IMR-90 (cell line): ENCODE data around the gene BANP. TPM values are rescaled to one million over a fixed set of nuclear protein-coding genes. Genes with fewer than 3 reads are reported as not detected.
"Not testable (repeated sequence)": the region's sequence is repeated elsewhere in the genome, so short reads cannot be mapped to it uniquely, and the experiment has no call there.

Experiments used
- ATAC-seq: fragments of 200-7000 bp; cut with Tn5 transposase; 2 replicates; pipeline ENCODE4 v1.9.1; 2020; ENCODE audit warnings: low read depth, mild to moderate bottlenecking, moderate library complexity
- BruUV-seq: library from RNA; stranded (reverse); fragments of 400-500 nt; replicated peaks from 2 replicates; lab custom pipeline; 2021; lab: Mats Ljungman, UMichigan
- CTCF ChIA-PET: fragments of 300-600 bp; formaldehyde crosslinking; extraction: SDS; loops from one replicate; lab custom pipeline; 2021; ENCODE audit warnings: antibody characterized with exemption; lab: Yijun Ruan, JAX
- POLR2A ChIA-PET: fragments of 300-600 bp; sonication (Branson Sonifier 250); formaldehyde crosslinking; loops from one replicate; lab custom pipeline; 2022; ENCODE audit warnings: antibody characterized with exemption; ENCODE audit not compliant: unreplicated experiment; lab: Charles Lee
- DNase-seq: peaks from one replicate; pipeline ENCODE4 v3.0.0; 2013
- H2AFZ ChIP-seq: replicated peaks from 2 replicates; pipeline ENCODE3; 2013; ENCODE audit warnings: low read length, mild to moderate bottlenecking; ENCODE audit not compliant: poor library complexity
- H2AK5ac ChIP-seq: 2 replicates; pipeline ENCODE4 v1.6.1; 2013; ENCODE audit warnings: low read depth, low read length, inconsistent platforms
- H2AK9ac ChIP-seq: replicated peaks from 2 replicates; pipeline ENCODE3; 2013; ENCODE audit warnings: mild to moderate bottlenecking, low read depth, low read length, moderate library complexity; ENCODE audit not compliant: poor library complexity
- H2BK120ac ChIP-seq: 2 replicates; pipeline ENCODE4 v1.6.1; 2013; ENCODE audit warnings: low read depth, low read length, inconsistent platforms
- H2BK15ac ChIP-seq: 3 replicates; pipeline ENCODE4 v1.6.1; 2013; ENCODE audit warnings: low read depth, low read length, inconsistent platforms
- H2BK20ac ChIP-seq: 2 replicates; pipeline ENCODE4 v1.6.1; 2013; ENCODE audit warnings: low read depth, mild to moderate bottlenecking, inconsistent platforms, low read length, moderate library complexity
- H2BK5ac ChIP-seq: 2 replicates; pipeline ENCODE4 v1.6.1; 2013; ENCODE audit warnings: mild to moderate bottlenecking, low read depth, low read length, inconsistent platforms; ENCODE audit not compliant: poor library complexity, severe bottlenecking
- H3K14ac ChIP-seq: replicated peaks from 2 replicates; pipeline ENCODE4 v1.6.1; 2013; ENCODE audit warnings: low read depth, low read length, inconsistent platforms
- H3K18ac ChIP-seq: 2 replicates; pipeline ENCODE4 v1.6.1; 2013; ENCODE audit warnings: low read depth, low read length, control low read depth
- H3K23ac ChIP-seq: 2 replicates; pipeline ENCODE4 v1.6.1; 2013; ENCODE audit warnings: low read depth, low read length, inconsistent platforms
- H3K27ac ChIP-seq: 2 replicates; pipeline ENCODE4 v1.5.1; 2013; ENCODE audit warnings: mild to moderate bottlenecking, control low read depth, low read length; ENCODE audit not compliant: insufficient read depth
- H3K27me3 ChIP-seq: 2 replicates; pipeline ENCODE4 v1.6.1; 2013; ENCODE audit warnings: low read length; ENCODE audit not compliant: control insufficient read depth, insufficient read depth
- H3K36me3 ChIP-seq: 2 replicates; pipeline ENCODE4 v1.6.1; 2013; ENCODE audit warnings: low read length, mixed read lengths; ENCODE audit not compliant: control insufficient read depth, insufficient read depth
- H3K4ac ChIP-seq: 2 replicates; pipeline ENCODE4 v1.6.1; 2013; ENCODE audit warnings: low read depth, low read length, inconsistent platforms
- H3K4me1 ChIP-seq: 2 replicates; pipeline ENCODE4 v1.6.1; 2013; ENCODE audit warnings: low read length, mixed read lengths; ENCODE audit not compliant: control insufficient read depth, insufficient read depth
- H3K4me2 ChIP-seq: 2 replicates; pipeline ENCODE4 v1.6.1; 2013; ENCODE audit warnings: low read depth, mild to moderate bottlenecking, control low read depth, low read length, moderate library complexity
- H3K4me3 ChIP-seq: 2 replicates; pipeline ENCODE4 v1.5.1; 2013; ENCODE audit warnings: low read depth, mild to moderate bottlenecking, control low read depth, low read length, moderate library complexity; ENCODE audit not compliant: insufficient read depth
- H3K56ac ChIP-seq: 2 replicates; pipeline ENCODE4 v1.6.1; 2013; ENCODE audit warnings: low read length, inconsistent platforms; ENCODE audit not compliant: insufficient read depth; ENCODE audit errors: extremely low read depth
- H3K79me1 ChIP-seq, 2 experiments: 2 replicates each; pipeline ENCODE4 v1.6.1; 2013; ENCODE audit warnings: low read length in 2 of 2, inconsistent platforms in 1 of 2, low read depth in 1 of 2
- H3K9ac ChIP-seq: 2 replicates; pipeline ENCODE4 v1.6.1; 2013; ENCODE audit warnings: low read depth, low read length, control low read depth
- H3K9me1 ChIP-seq: 2 replicates; pipeline ENCODE4 v1.6.1; 2013; ENCODE audit warnings: low read length, inconsistent platforms; ENCODE audit not compliant: insufficient read depth
- H3K9me3 ChIP-seq: 2 replicates; pipeline ENCODE4 v1.6.1; 2013; ENCODE audit warnings: low read length; ENCODE audit not compliant: control insufficient read depth, insufficient read depth
- H4K20me1 ChIP-seq: 2 replicates; pipeline ENCODE4 v1.6.1; 2013; ENCODE audit warnings: low read length, inconsistent platforms; ENCODE audit not compliant: insufficient read depth
- H4K5ac ChIP-seq: 2 replicates; pipeline ENCODE4 v1.6.1; 2013; ENCODE audit warnings: mild to moderate bottlenecking, low read depth, low read length, control low read depth
- H4K8ac ChIP-seq, 2 experiments: 2 replicates each; pipeline ENCODE4 v1.6.1; 2013; ENCODE audit warnings: low read depth in 2 of 2, low read length in 2 of 2, control low read depth in 1 of 2, inconsistent platforms in 1 of 2
- H4K91ac ChIP-seq: 2 replicates; pipeline ENCODE4 v1.6.1; 2013; ENCODE audit warnings: low read depth, low read length, inconsistent platforms; ENCODE audit not compliant: insufficient read depth
- CEBPB ChIP-seq: IDR thresholded peaks from 2 replicates; pipeline ENCODE4 v1.6.1; 2012; ENCODE audit warnings: low read depth, low read length, improper control_type of control experiment
- FOS ChIP-seq: fragments of 150-350 bp; IDR thresholded peaks from 2 replicates; pipeline ENCODE4 v1.6.1; 2016; ENCODE audit warnings: low read depth, low read length
- POLR2A ChIP-seq: IDR thresholded peaks from 2 replicates; pipeline ENCODE4 v1.6.1; 2012; ENCODE audit warnings: mild to moderate bottlenecking, low read depth, low read length
- RAD21 ChIP-seq: IDR thresholded peaks from 2 replicates; pipeline ENCODE4 v1.6.1; 2012; ENCODE audit warnings: low read length, improper control_type of control experiment
- SMC3 ChIP-seq: fragments of 150-350 bp; IDR thresholded peaks from 2 replicates; pipeline ENCODE4 v1.6.1; 2016; ENCODE audit warnings: low read depth, mild to moderate bottlenecking, antibody characterized with exemption, low read length, moderate library complexity
- WGBS, 2 experiments: methylation state at CpG; one replicate each; pipeline versions ENCODE4 v1.1.5 to v1.1.7; 2013; ENCODE audit warnings: missing lambda C conversion rate in 2 of 2; ENCODE audit not compliant: insufficient read length in 1 of 2; ENCODE audit errors: extremely low coverage in 2 of 2; 5-methylcytosine and 5-hydroxymethylcytosine counted together
- dilution Hi-C: fragments of 300-500 bp; cut with HindIII; formaldehyde crosslinking; loops from one replicate; pipeline ENCODE4 v1.14.3; 2018; ENCODE audit warnings: low sequenced_read_pairs; ENCODE audit not compliant: unreplicated experiment
- in situ Hi-C: fragments of 300-500 bp; cut with MboI; formaldehyde crosslinking; loops from 3 replicates; pipeline ENCODE4 v1.14.3; 2019; ENCODE audit warnings: low sequenced_read_pairs, inconsistent platforms, mixed read lengths
- intact Hi-C: fragments of 100-400 bp; cut with micrococcal nuclease; formaldehyde crosslinking; loops from 2 replicates; pipeline ENCODE4 v1.10.0; 2022
- polyA plus RNA-seq, 3 experiments: library from polyadenylated mRNA; depleted of rRNA; stranded (reverse); fragments of >200 nt; gene quantifications; 2 replicates each; pipeline ENCODE4 v1.2.3, GENCODE V29; 2012; ENCODE audit warnings: low replicate concordance in 1 of 3
- total RNA-seq: library from RNA; depleted of rRNA; stranded (reverse); fragments of >200 nt; gene quantifications from 2 replicates; pipeline ENCODE4 v1.2.3, GENCODE V29; 2012
- TF ChIP-seq, protein P1 (sequence below): conservative IDR thresholded peaks from 2 replicates; pipeline ENCODE4 v1.5.1; 2012; ENCODE audit warnings: mild to moderate bottlenecking, low read depth, low read length, improper control_type of control experiment

BANP gene
- total and polyA plus RNA-seq, 2 of the 4 experiments (the other 2 are of a cell fraction): 17.4 to 17.9 TPM

DNA sequence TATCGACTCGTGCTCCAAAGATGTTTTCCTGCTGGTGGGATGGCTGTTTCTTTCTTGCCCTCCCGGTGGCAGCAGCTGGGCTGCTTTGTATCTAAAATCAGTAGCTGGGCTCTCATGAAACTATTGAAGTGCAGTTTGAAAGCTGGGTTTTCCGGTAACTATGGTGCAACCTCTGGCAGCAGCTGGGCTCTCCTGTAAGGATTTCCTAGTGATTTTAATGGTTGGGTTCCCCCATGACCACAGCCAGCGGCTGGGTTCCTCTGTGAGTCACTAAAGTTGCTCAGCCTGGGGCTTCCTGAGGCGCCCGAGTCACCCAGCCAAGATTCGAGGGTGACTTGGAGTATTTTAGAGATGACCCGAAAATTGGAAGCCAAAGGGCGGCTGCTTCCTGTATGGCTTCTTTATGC is 73.9 kb downstream of the BANP start:
- H4K5ac ChIP-seq, H2BK5ac ChIP-seq, H2AK9ac ChIP-seq, H3K4me3 ChIP-seq, H3K9me1 ChIP-seq, POLR2A ChIA-PET, in situ Hi-C loops, H3K9me3 ChIP-seq, H3K4me1 ChIP-seq, H3K9ac ChIP-seq, H4K20me1 ChIP-seq, BruUV-seq, H2BK15ac ChIP-seq, H2AFZ ChIP-seq, dilution Hi-C loops, H3K27me3 ChIP-seq: not testable (repeated sequence)
- 0% methylated on average over 1 of the region's 10 CpGs; no CpG with 5 or more reads in 1 of the 2 experiments for whole genome bisulfite sequencing, 2 experiments
- Histone ChIP-seq H4K8ac (peak overlapping the region in 1 of 2 experiments; percentile 56; a peak in 2 of 4 replicates), H3K56ac (0 out of 2 replicates have a peak overlapping the region, but pooled peaks have one; percentile 61), H3K27ac (peak overlapping the region; percentile 38; the same call in 1 of the 2 replicates), H2BK120ac (peak overlapping the region; percentile 83; the same call in 1 of the 2 replicates), H3K36me3 (peaks cover 12% of the 10 kb centered on the region; the same call in 1 of the 2 replicates), H4K91ac (peak overlapping the region; percentile 44; the same call in 1 of the 2 replicates), H3K23ac (peak overlapping the region; percentile 59; the same call in 1 of the 2 replicates), H2AK5ac (peak overlapping the region; percentile 66), H3K4ac (peak overlapping the region; percentile 70), H3K18ac (peak overlapping the region; percentile 50; the same call in 1 of the 2 replicates), H2BK20ac (peak overlapping the region; percentile 74; the same call in 1 of the 2 replicates), H3K4me2 (peak overlapping the region; percentile 69), H3K79me1 (peaks cover 3 to 18% of the 10 kb centered on the region in 2 experiments; a peak in 3 of 4 replicates), H3K14ac (peak overlapping the region; percentile 72; the same call in 1 of the 2 replicates)
- intact Hi-C loops: loop anchor here (10.0 kb wide), 1 partner anchor 360 kb away; the partner anchor contains the start of gene ZNF469
- DNase-seq (peak; percentile 81), ATAC-seq (peak; percentile 85)
- CTCF ChIA-PET: interaction anchor here (0.9 kb wide), 1 partner anchor 11 kb away, joined by 3 read pairs; no protein-coding TSS in a partner anchor
- TF ChIP-seq FOS (peak; percentile 41; the same call in 1 of the 2 replicates), RAD21 (peak; percentile 46), POLR2A (peak; percentile 24; the same call in 1 of the 2 replicates), CEBPB (peak; percentile 84), SMC3 (peak; percentile 25)
- TF ChIP-seq, protein P1, sequence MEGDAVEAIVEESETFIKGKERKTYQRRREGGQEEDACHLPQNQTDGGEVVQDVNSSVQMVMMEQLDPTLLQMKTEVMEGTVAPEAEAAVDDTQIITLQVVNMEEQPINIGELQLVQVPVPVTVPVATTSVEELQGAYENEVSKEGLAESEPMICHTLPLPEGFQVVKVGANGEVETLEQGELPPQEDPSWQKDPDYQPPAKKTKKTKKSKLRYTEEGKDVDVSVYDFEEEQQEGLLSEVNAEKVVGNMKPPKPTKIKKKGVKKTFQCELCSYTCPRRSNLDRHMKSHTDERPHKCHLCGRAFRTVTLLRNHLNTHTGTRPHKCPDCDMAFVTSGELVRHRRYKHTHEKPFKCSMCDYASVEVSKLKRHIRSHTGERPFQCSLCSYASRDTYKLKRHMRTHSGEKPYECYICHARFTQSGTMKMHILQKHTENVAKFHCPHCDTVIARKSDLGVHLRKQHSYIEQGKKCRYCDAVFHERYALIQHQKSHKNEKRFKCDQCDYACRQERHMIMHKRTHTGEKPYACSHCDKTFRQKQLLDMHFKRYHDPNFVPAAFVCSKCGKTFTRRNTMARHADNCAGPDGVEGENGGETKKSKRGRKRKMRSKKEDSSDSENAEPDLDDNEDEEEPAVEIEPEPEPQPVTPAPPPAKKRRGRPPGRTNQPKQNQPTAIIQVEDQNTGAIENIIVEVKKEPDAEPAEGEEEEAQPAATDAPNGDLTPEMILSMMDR: peak; percentile 44
